Measurements from ENCODE around the gene KRTAP5-7.

KRTAP5-7 gene

GRCh38 chr11:71490731-71491390 lies 36.2 kb upstream of the KRTAP5-7 start:
- H3K27ac ChIP-seq, result no peak overlapping the region
- TF ChIP-seq CTCF (conservative IDR thresholded peaks at IDR 0.05), result no peak

DNA sequence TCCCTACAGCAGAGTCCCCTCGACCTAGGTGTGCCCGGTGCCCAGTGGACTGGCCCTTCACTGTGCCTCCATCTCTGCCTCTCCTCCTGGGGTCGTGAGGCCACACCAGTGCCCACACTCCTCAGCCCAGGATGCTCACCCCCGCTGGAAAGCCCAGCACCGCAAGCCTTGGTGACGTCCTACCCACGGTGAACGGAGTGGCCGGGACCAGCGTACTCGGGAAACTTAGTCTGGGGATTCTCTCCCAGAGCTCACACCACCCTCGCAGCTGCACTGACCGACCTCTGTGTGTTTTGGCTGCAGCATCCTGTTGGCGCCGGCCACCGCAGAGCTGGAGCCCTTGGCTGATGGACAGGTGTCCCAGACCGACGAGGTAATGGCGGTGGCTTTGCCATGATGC lies 35.5 kb upstream of the KRTAP5-7 start:
- no peak for TF ChIP-seq CTCF (conservative IDR thresholded peaks at IDR 0.05)

DNA sequence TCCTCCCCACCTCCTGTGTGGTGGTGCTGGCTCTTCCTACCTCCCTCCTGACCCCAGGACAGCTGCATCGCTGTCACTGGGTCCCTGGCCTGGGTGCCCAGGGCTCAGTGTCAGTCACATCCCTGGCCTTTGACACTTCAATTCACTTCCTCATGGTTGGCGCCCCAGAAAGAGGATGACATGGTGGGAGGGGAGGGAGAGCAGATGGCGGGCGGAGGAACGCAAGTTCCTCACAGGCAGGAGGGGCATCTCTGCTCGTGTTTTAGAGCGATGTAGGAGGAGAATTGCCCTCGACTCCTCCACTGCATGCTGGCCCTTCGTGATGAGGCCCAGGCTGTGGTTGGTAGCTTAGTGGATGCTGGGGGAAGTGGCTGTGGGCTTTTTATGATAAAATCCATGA lies 35.1 kb upstream of the KRTAP5-7 start:
- no peak for TF ChIP-seq CTCF (conservative IDR thresholded peaks at IDR 0.05)
- no peak overlapping the region for H3K27ac ChIP-seq

More for the DNA sequence above, 35.5 kb upstream of the KRTAP5-7 start:
- no peak overlapping the region for H3K27ac ChIP-seq

GRCh38 chr11:71495286-71496230 lies 31.5 kb upstream of the KRTAP5-7 start:
- no peak overlapping the region for H3K27ac ChIP-seq

GRCh38 chr11:71496421-71496820 lies 30.6 kb upstream of the KRTAP5-7 start:
- H3K27ac ChIP-seq, result no peak overlapping the region
- no peak for TF ChIP-seq CTCF (conservative IDR thresholded peaks at IDR 0.05)

More at GRCh38 chr11:71495286-71496230, 31.5 kb upstream of the KRTAP5-7 start:
- no peak for TF ChIP-seq CTCF (conservative IDR thresholded peaks at IDR 0.05)

- no peak overlapping the region for H3K27ac ChIP-seq
Measured at GRCh38 chr11:71498091-71498490, 29.0 kb upstream of the KRTAP5-7 start.

More at GRCh38 chr11:71498091-71498490, 29.0 kb upstream of the KRTAP5-7 start:
- TF ChIP-seq CTCF (conservative IDR thresholded peaks at IDR 0.05), result no peak

Data from VCaP (cell line).